Lower lobe of right lung (tissue), 2 donors: Measurements from ENCODE around the gene IL1RAPL1. TPM values are rescaled to one million over a fixed set of nuclear protein-coding genes. Genes with fewer than 3 reads are reported as not detected.
"Not testable (repeated sequence)": the region's sequence is repeated elsewhere in the genome, so short reads cannot be mapped to it uniquely, and the experiment has no call there.

Experiments used
- ATAC-seq, 2 donors: fragments of 200-7000 bp; cut with Tn5 transposase; one replicate each; pipeline ENCODE4 v1.9.1; 2020 to 2022; ENCODE audit warnings: mild to moderate bottlenecking in 2 of 2, moderate library complexity in 2 of 2
- DNase-seq: peaks from one replicate; pipeline ENCODE4 v3.0.0-alpha.2; 2020
- H3K27ac ChIP-seq: fragments of 200-600 bp; one replicate; pipeline ENCODE4 v1.8.0; 2022
- H3K27me3 ChIP-seq: fragments of 200-600 bp; one replicate; pipeline ENCODE4 v1.8.0; 2022; ENCODE audit warnings: low read depth
- H3K36me3 ChIP-seq: fragments of 200-600 bp; one replicate; pipeline ENCODE4 v1.8.0; 2022; ENCODE audit warnings: mild to moderate bottlenecking
- H3K4me1 ChIP-seq: fragments of 200-600 bp; one replicate; pipeline ENCODE4 v1.8.0; 2022
- H3K4me3 ChIP-seq: fragments of 200-600 bp; one replicate; pipeline ENCODE4 v1.8.0; 2022; ENCODE audit warnings: mild to moderate bottlenecking
- H3K9me3 ChIP-seq: fragments of 200-600 bp; one replicate; pipeline ENCODE4 v1.8.0; 2022
- CTCF ChIP-seq: fragments of 200-600 bp; IDR thresholded peaks from one replicate; pipeline ENCODE4 v1.8.0; 2022; ENCODE audit warnings: antibody characterized with exemption, mild to moderate bottlenecking
- intact Hi-C: fragments of 100-400 bp; cut with DNase I; formaldehyde crosslinking; loops from one replicate; pipeline ENCODE4 v1.11.0; 2022
- total RNA-seq: library from RNA; stranded (reverse); fragmentation: NEBNext Ultra II Directional; extraction: Animal tissue kit (Norgen Biotek cat#: 25700); gene quantifications from one replicate; pipeline ENCODE4 v1.2.1, GENCODE V29; 2021
- donor health status: DM: no; HTN: yes; CAD: no; lungs with severe emphysema.

IL1RAPL1 gene
- total RNA-seq, 1 donor from 2014 or later, result not detected

GRCh38 chrX:29083823-29084222, 496.6 kb downstream of the IL1RAPL1 start:
- Histone ChIP-seq H3K27me3 (no peaks in the 10 kb centered on the region), H3K27ac (no peak overlapping the region), H3K4me3 (no peak overlapping the region), H3K9me3 (no peaks in the 10 kb centered on the region), H3K4me1 (no peaks in the 10 kb centered on the region), H3K36me3 (no peaks in the 10 kb centered on the region)
- ATAC-seq (no peak), DNase-seq (no peak)
- no peak for TF ChIP-seq CTCF
- intact Hi-C loops, result no loop called here

GRCh38 chrX:29090811-29091210, 503.6 kb downstream of the IL1RAPL1 start:
- no peaks in the 10 kb centered on the region for H3K9me3 ChIP-seq
- H3K27me3 ChIP-seq, result no peaks in the 10 kb centered on the region
- H3K36me3 ChIP-seq, result no peaks in the 10 kb centered on the region
- no peaks in the 10 kb centered on the region for H3K4me1 ChIP-seq
- TF ChIP-seq CTCF, result no peak
- H3K4me3 ChIP-seq, result no peak overlapping the region
- ATAC-seq, result no peak
- no peak overlapping the region for H3K27ac ChIP-seq
- DNase-seq, result no peak
- intact Hi-C loops, result no loop called here

- Histone ChIP-seq H3K4me3 (no peak overlapping the region), H3K36me3 (no peaks in the 10 kb centered on the region), H3K4me1 (no peaks in the 10 kb centered on the region), H3K27ac (no peak overlapping the region), H3K9me3 (no peaks in the 10 kb centered on the region), H3K27me3 (no peaks in the 10 kb centered on the region)
- no peak for DNase-seq
- no peak for TF ChIP-seq CTCF
- intact Hi-C loops, result no loop called here
- ATAC-seq, result no peak
Observed at GRCh38 chrX:29107231-29107630, 520.0 kb downstream of the IL1RAPL1 start.

- ATAC-seq, result no peak
- H3K4me3 ChIP-seq, result no peak overlapping the region
- intact Hi-C loops, result no loop called here
- no peaks in the 10 kb centered on the region for H3K27me3 ChIP-seq
- no peak for TF ChIP-seq CTCF
- DNase-seq, result no peak
- no peak overlapping the region for H3K27ac ChIP-seq
- H3K36me3 ChIP-seq, result no peaks in the 10 kb centered on the region
- no peaks in the 10 kb centered on the region for H3K4me1 ChIP-seq
- H3K9me3 ChIP-seq, result no peaks in the 10 kb centered on the region
Observed at GRCh38 chrX:29110041-29110440, 522.8 kb downstream of the IL1RAPL1 start.

- no peaks in the 10 kb centered on the region for H3K27me3 ChIP-seq
- ATAC-seq (no peak), DNase-seq (no peak)
- intact Hi-C loops, result no loop called here
- H3K9me3 ChIP-seq, result no peaks in the 10 kb centered on the region
- no peak overlapping the region for H3K27ac ChIP-seq
- no peak for TF ChIP-seq CTCF
- H3K4me3 ChIP-seq, result no peak overlapping the region
- H3K4me1 ChIP-seq, result no peaks in the 10 kb centered on the region
- H3K36me3 ChIP-seq, result no peaks in the 10 kb centered on the region
Observed at GRCh38 chrX:29113221-29113620, 526.0 kb downstream of the IL1RAPL1 start.

- intact Hi-C loops, DNase-seq, H3K36me3 ChIP-seq, ATAC-seq, H3K9me3 ChIP-seq, H3K27ac ChIP-seq, H3K27me3 ChIP-seq, H3K4me1 ChIP-seq, H3K4me3 ChIP-seq: not testable (repeated sequence)
Observed at GRCh38 chrX:29122817-29123216, 535.6 kb downstream of the IL1RAPL1 start.
